ENCODE data around the gene CFDP1.

CFDP1 gene

DNA sequence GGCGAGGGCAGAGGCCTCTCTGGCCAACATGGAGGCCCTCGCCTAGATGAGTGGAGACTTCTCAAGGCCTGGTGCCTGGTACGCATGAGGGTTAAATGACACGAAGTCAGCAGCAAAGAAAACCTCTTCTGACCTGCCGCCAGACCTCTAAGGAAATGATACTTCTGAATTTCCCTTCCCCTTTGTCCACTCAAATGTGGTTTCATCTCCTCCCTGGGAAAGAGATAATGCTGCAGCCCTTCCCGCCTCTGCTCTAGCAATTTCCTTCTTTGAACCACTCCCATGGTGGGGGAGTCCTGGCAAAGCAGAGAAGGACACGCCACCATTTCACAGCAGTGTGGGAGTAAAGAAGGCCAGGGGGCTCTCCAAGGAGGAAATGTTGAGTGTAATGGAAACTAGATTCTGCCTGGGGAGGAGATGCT is 116.2 kb downstream of the CFDP1 start:
- peak; percentile 50 for DNase-seq (ENCODE audit: low read depth)
- no peak overlapping the region for H3K4me3 ChIP-seq (ENCODE audit: low read depth, low read length)
- no peak for TF ChIP-seq CTCF (IDR thresholded peaks at IDR 0.05; ENCODE audit: insufficient read depth, low read depth, low read length, missing control alignments)

DNA sequence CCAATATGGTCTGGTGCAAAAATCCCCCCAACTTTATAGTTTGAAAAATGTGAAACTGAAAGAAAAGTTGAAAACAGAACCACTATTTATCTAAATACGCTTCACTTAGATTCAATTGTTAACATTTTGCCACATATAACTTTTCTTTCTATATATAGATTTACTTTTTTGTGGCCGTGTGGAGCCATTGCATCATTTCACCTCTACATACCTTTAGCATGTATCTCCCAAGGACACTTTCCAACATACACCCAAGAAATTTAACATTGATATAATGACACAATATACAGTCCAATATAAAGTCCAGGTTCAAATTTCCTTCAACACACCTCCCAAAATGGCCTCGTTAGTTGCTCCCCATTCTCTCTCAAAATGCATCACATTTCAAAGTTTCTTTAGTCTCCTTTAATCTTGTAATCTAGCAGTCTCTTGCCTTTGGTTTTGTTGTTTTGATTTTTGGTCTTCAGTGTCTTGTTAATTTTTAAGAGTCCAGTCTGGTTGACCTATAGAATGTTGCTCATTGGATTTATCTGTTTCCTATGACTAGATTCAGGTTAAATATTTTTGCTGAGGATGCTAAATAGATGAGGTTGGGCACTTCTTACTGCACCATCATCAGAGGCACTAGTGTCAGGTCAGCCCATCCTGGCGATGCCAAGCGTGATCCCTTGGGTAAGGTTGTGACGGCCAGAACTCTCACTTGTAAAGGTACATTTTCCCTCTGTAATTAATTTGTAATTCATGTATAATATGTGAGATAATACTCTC is 117.6 kb downstream of the CFDP1 start:
- TF ChIP-seq CTCF (IDR thresholded peaks at IDR 0.05; ENCODE audit: insufficient read depth, low read depth, low read length, missing control alignments), result no peak
- no peak overlapping the region for H3K4me3 ChIP-seq (ENCODE audit: low read depth, low read length)
- no peak for DNase-seq (ENCODE audit: low read depth)

GRCh38 chr16:75312875-75313274 is 120.4 kb downstream of the CFDP1 start:
- DNase-seq (ENCODE audit: low read depth), result no peak

DNA sequence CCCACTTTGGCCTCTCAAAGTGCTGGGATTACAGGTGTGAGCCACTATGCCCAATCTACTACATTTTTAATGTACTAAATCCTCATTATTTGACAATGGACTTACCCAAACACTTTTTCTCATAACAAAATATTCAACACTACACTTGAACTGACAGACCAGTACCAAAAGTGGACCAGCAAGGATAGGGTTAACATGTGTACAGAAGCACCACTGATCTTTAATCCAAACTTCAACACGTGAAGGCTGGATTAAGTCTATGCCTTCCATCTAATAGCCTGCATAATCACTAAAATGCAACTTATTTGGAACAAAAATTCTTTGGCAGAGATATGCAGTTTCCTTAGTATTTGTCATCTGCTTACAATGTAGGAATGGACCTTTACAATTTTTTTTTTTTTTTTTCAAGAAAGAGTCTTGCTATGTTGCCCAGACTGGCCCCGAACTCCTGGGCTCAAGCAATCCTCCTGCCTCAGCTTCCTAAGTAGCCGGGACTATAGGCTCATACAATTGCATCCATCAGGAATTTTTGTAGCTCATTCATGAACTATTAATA is 121.8 kb downstream of the CFDP1 start:
- TF ChIP-seq CTCF (IDR thresholded peaks at IDR 0.05; ENCODE audit: insufficient read depth, low read depth, low read length, missing control alignments), result no peak
- no peak overlapping the region for H3K4me3 ChIP-seq (ENCODE audit: low read depth, low read length)
- no peak for DNase-seq (ENCODE audit: low read depth)

More at GRCh38 chr16:75312875-75313274, 120.4 kb downstream of the CFDP1 start:
- TF ChIP-seq CTCF (IDR thresholded peaks at IDR 0.05; ENCODE audit: insufficient read depth, low read depth, low read length, missing control alignments), result no peak
- H3K4me3 ChIP-seq (ENCODE audit: low read depth, low read length), result no peak overlapping the region

DNA sequence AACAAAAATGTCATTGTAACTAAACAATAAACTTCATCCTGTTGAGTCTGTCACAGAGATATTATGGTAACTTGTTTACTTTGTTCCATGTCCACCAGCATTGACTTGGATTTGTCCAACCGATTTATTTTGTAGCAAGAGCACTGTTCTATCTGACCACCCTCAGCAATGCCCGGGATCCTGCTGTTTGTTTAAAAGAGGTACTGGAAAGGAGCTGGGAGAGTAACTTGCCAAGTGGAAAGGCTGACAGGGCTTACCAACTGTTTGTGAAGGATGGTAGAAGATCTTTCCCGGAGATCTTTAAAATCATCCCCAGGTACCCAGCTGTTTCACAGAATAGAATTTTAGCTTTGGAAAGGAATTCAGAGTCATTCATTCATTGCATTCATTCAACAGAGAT is 122.8 kb downstream of the CFDP1 start:
- H3K4me3 ChIP-seq (ENCODE audit: low read depth, low read length), result no peak overlapping the region
- DNase-seq (ENCODE audit: low read depth), result no peak
- no peak for TF ChIP-seq CTCF (IDR thresholded peaks at IDR 0.05; ENCODE audit: insufficient read depth, low read depth, low read length, missing control alignments)

DNA sequence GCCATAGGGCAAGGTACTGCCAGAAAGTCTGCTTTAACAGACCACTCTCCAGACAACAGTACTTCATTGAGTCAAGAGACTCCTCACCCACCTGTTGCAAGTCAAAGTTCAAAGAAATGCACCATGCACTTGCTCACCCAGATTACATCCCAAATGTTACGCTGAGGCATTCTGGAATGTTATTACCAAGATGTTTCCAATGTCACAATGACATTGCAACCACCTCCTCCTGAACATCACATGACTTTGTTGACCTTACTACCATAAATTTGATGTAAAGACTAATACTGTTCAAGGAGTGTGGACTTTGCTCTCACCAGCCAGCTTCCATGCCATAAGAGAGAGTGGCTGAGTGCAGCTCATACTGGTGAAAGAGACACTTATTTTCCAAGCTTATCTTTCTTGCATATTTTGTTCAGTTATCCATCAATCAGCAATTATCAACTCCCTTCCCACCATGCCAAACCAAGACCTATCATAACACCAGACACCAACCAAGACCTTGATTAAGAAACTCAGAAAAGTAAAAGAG is 123.3 kb downstream of the CFDP1 start:
- no peak for TF ChIP-seq CTCF (IDR thresholded peaks at IDR 0.05; ENCODE audit: insufficient read depth, low read depth, low read length, missing control alignments)
- no peak overlapping the region for H3K4me3 ChIP-seq (ENCODE audit: low read depth, low read length)
- no peak for DNase-seq (ENCODE audit: low read depth)
